Measurements from ENCODE around the gene RNF223.

GRCh38 chr1:1071486-1072298 is 2.4 kb downstream of the RNF223 start:
- TF ChIP-seq CTCF (IDR thresholded peaks at IDR 0.05) (no peak), POLR2AphosphoS5 (IDR thresholded peaks at IDR 0.05) (no peak)
